Naive thymus-derived CD4-positive, alpha-beta T cell (primary cell): Measurements from ENCODE around the gene CLUH. TPM values are rescaled to one million over a fixed set of nuclear protein-coding genes. Genes with fewer than 3 reads are reported as not detected.
A peak's percentile ranks its signal among the peaks of the same experiment; 100 is the strongest.
"Not testable (repeated sequence)": the region's sequence is repeated elsewhere in the genome, so short reads cannot be mapped to it uniquely, and the experiment has no call there.

Experiments used
- ATAC-seq: fragments of 150-1000 bp; cut with Tn5 transposase; 2 replicates; pipeline ENCODE4 v1.10.0; 2021; ENCODE audit warnings: mild to moderate bottlenecking, moderate library complexity
- CTCF ChIA-PET: fragments of 350-600 bp; sonication (Branson Sonifier 250); formaldehyde crosslinking; loops from one replicate; lab custom pipeline; 2021; ENCODE audit warnings: antibody characterized with exemption; lab: Charles Lee
- POLR2A ChIA-PET: fragments of 350-600 bp; sonication (Branson Sonifier 250); formaldehyde crosslinking; loops from one replicate; lab custom pipeline; 2021; ENCODE audit warnings: antibody characterized with exemption, inconsistent platforms; lab: Charles Lee
- DNase-seq, 9 donors: peaks; one replicate each; pipeline versions ENCODE4 v3.0.0 to v3.0.0-alpha.2; 2020 to 2022; ENCODE audit warnings: mixed read lengths in 1 of 9
- H3K27ac ChIP-seq: one replicate; pipeline ENCODE4 v1.7.0; 2013; ENCODE audit warnings: mild to moderate bottlenecking, low read depth, low read length, moderate library complexity
- H3K27me3 ChIP-seq, 2 donors: one replicate each; pipeline ENCODE4 v1.7.0; 2013; ENCODE audit warnings: low read length in 2 of 2, mild to moderate bottlenecking in 2 of 2, moderate library complexity in 2 of 2; ENCODE audit not compliant: control insufficient read depth in 2 of 2, insufficient read depth in 2 of 2
- H3K36me3 ChIP-seq, 3 experiments: 1 replicate in 2 of 3; 2 replicates in 1 of 3; pipeline ENCODE4 v1.7.0; 2013; ENCODE audit warnings: low read length in 3 of 3, mild to moderate bottlenecking in 3 of 3, moderate library complexity in 1 of 3; ENCODE audit not compliant: insufficient read depth in 3 of 3, control insufficient read depth in 2 of 3
- H3K4me1 ChIP-seq, 2 donors: one replicate each; pipeline ENCODE4 v1.7.0; 2013; ENCODE audit warnings: low read length in 2 of 2, mild to moderate bottlenecking in 2 of 2, moderate library complexity in 1 of 2; ENCODE audit not compliant: control insufficient read depth in 2 of 2, insufficient read depth in 2 of 2
- H3K4me3 ChIP-seq: 2 replicates; pipeline ENCODE4 v1.7.0; 2013; ENCODE audit warnings: mild to moderate bottlenecking, low read length
- H3K9me3 ChIP-seq, 3 experiments: 1 replicate in 2 of 3; 2 replicates in 1 of 3; pipeline ENCODE4 v1.7.0; 2013; ENCODE audit warnings: low read length in 3 of 3; ENCODE audit not compliant: control insufficient read depth in 2 of 3
- H3K27ac Mint-ChIP-seq, 9 donors: one replicate each; pipeline ENCODE4 v1.8.0; 2020 to 2022; ENCODE audit warnings: mixed read lengths in 9 of 9, mild to moderate bottlenecking in 8 of 9, moderate library complexity in 5 of 9, inconsistent platforms in 2 of 9
- H3K27me3 Mint-ChIP-seq, 5 donors: one replicate each; pipeline ENCODE4 v1.8.0; 2021 to 2022; ENCODE audit warnings: mixed read lengths in 5 of 5, mild to moderate bottlenecking in 1 of 5
- H3K36me3 Mint-ChIP-seq, 5 donors: one replicate each; pipeline ENCODE4 v1.8.0; 2020 to 2022; ENCODE audit warnings: mixed read lengths in 5 of 5, mild to moderate bottlenecking in 3 of 5, inconsistent platforms in 1 of 5
- H3K4me1 Mint-ChIP-seq, 7 donors: one replicate each; pipeline ENCODE4 v1.8.0; 2020 to 2022; ENCODE audit warnings: mixed read lengths in 7 of 7, mild to moderate bottlenecking in 3 of 7, inconsistent platforms in 1 of 7
- H3K4me3 Mint-ChIP-seq, 10 donors: one replicate each; pipeline ENCODE4 v1.8.0; 2020 to 2022; ENCODE audit warnings: mild to moderate bottlenecking in 10 of 10, mixed read lengths in 10 of 10, moderate library complexity in 6 of 10, inconsistent platforms in 2 of 10
- H3K9me3 Mint-ChIP-seq, 11 donors: one replicate each; pipeline ENCODE4 v1.8.0; 2020 to 2022; ENCODE audit warnings: mixed read lengths in 11 of 11, mild to moderate bottlenecking in 4 of 11, inconsistent platforms in 1 of 11, moderate library complexity in 1 of 11
- intact Hi-C, 2 donors: fragments of 100-400 bp; cut with micrococcal nuclease; formaldehyde crosslinking; loops; one replicate each; pipeline ENCODE4 v1.15.1; 2023
- polyA plus RNA-seq, 2 donors: library from polyadenylated mRNA; unstranded; fragments of 300-500 nt; fragmentation: Illumina TruSeq; gene quantifications; one replicate each; pipeline ENCODE4 v1.2.3, GENCODE V29; 2021
- total RNA-seq, 6 experiments: library from RNA in 5 of 6; stranded (reverse) in 5 of 6; gene quantifications; 1 replicate in 5 of 6; 2 replicates in 1 of 6; pipeline ENCODE4 v1.2.3 and lab custom pipeline; 2021 to 2026

Gene CLUH
- total and polyA plus RNA-seq, 7 experiments from 2014 or later, result 4.9 to 71.1 (median 45.8) TPM

GRCh38 chr17:2656283-2656682 lies 55.3 kb downstream of the CLUH start:
- H3K36me3 Mint-ChIP-seq, result peaks cover 0 to 38% (median 28%) of the 10 kb centered on the region in 5 donors
- peaks cover 0 to 7% (median 0%) of the 10 kb centered on the region in 11 donors for H3K9me3 Mint-ChIP-seq
- no peak overlapping the region for H3K4me3 ChIP-seq
- H3K4me1 ChIP-seq, result no peaks in the 10 kb centered on the region
- no peak overlapping the region for H3K27ac ChIP-seq
- no peak for DNase-seq
- H3K27me3 ChIP-seq, result no peaks in the 10 kb centered on the region
- ATAC-seq, result no peak
- intact Hi-C loops, result no loop called here
- peaks cover 30 to 61% (median 54%) of the 10 kb centered on the region in 7 donors for H3K4me1 Mint-ChIP-seq
- no peaks in the 10 kb centered on the region for H3K9me3 ChIP-seq
- H3K27ac Mint-ChIP-seq, result peak overlapping the region in 3 of 9 donors; percentile 58 to 76 (median 68)
- peaks cover 0 to 6% (median 0%) of the 10 kb centered on the region in 3 experiments for H3K36me3 ChIP-seq
- H3K27me3 Mint-ChIP-seq, result no peaks in the 10 kb centered on the region
- ChIA-PET POLR2A (interaction anchor here (1.5 kb wide), 1 partner anchor 15 kb away, joined by 4 read pairs; no protein-coding TSS in a partner anchor), CTCF (interaction anchor here (1.3 kb wide), 1 partner anchor 9 kb away, joined by 4 read pairs; no protein-coding TSS in a partner anchor)
- H3K4me3 Mint-ChIP-seq, result no peak overlapping the region

- peaks cover 0 to 6% (median 0%) of the 10 kb centered on the region in 3 experiments for H3K36me3 ChIP-seq
- ATAC-seq (peak; percentile 81), DNase-seq (peak in 2 of 9 donors; percentile 5 to 9)
- H3K27ac Mint-ChIP-seq, result peak overlapping the region in 8 of 9 donors; percentile 19 to 73 (median 52)
- H3K27me3 ChIP-seq, result no peaks in the 10 kb centered on the region
- intact Hi-C loops, result no loop called here
- no peak overlapping the region for H3K4me3 ChIP-seq
- H3K4me1 ChIP-seq, result no peaks in the 10 kb centered on the region
- H3K27me3 Mint-ChIP-seq, result no peaks in the 10 kb centered on the region
- H3K36me3 Mint-ChIP-seq, result peaks cover 0 to 38% (median 31%) of the 10 kb centered on the region in 5 donors
- no peaks in the 10 kb centered on the region for H3K9me3 ChIP-seq
- ChIA-PET POLR2A (interaction anchor here (1.5 kb wide), 1 partner anchor 14 kb away, joined by 4 read pairs; no protein-coding TSS in a partner anchor), CTCF (interaction anchor here (1.3 kb wide), 1 partner anchor 10 kb away, joined by 4 read pairs; no protein-coding TSS in a partner anchor)
- H3K9me3 Mint-ChIP-seq, result peaks cover 0 to 7% (median 0%) of the 10 kb centered on the region in 11 donors
- peak overlapping the region in 5 of 10 donors; percentile 17 to 33 (median 23) for H3K4me3 Mint-ChIP-seq
- no peak overlapping the region for H3K27ac ChIP-seq
- H3K4me1 Mint-ChIP-seq, result peaks cover 26 to 59% (median 51%) of the 10 kb centered on the region in 7 donors
Observed at GRCh38 chr17:2655546-2655945, 56.0 kb downstream of the CLUH start.

GRCh38 chr17:2652911-2653310 lies 58.7 kb downstream of the CLUH start:
- H3K36me3 Mint-ChIP-seq, result peaks cover 0 to 39% (median 31%) of the 10 kb centered on the region in 5 donors
- peak overlapping the region in 1 of 9 donors; percentile 71 for H3K27ac Mint-ChIP-seq
- not testable (repeated sequence) for H3K27me3 Mint-ChIP-seq

GRCh38 chr17:2649191-2649590 lies 62.4 kb downstream of the CLUH start:
- no peak for ATAC-seq
- ChIA-PET POLR2A (interaction anchor here (0.6 kb wide), 1 partner anchor 1087 kb away, joined by 3 read pairs; no protein-coding TSS in a partner anchor), CTCF (no interaction called here)
- no peak for DNase-seq
- intact Hi-C loops, result no loop called here
- Histone ChIP-seq H3K27ac (no peak overlapping the region), H3K36me3 (peaks cover 0 to 8% (median 0%) of the 10 kb centered on the region in 3 experiments), H3K4me3 (no peak overlapping the region), H3K9me3 (no peaks in the 10 kb centered on the region), H3K4me1 (no peaks in the 10 kb centered on the region), H3K27me3 (no peaks in the 10 kb centered on the region)
- Mint-ChIP-seq H3K27ac (no peak overlapping the region), H3K9me3 (peaks cover 0 to 5% (median 0%) of the 10 kb centered on the region in 11 donors), H3K27me3 (no peaks in the 10 kb centered on the region), H3K4me3 (no peak overlapping the region), H3K36me3 (peaks cover 0 to 41% (median 32%) of the 10 kb centered on the region in 5 donors), H3K4me1 (peaks cover 0 to 22% (median 9%) of the 10 kb centered on the region in 7 donors)

More at GRCh38 chr17:2652911-2653310, 58.7 kb downstream of the CLUH start:
- intact Hi-C loops, H3K4me3 Mint-ChIP-seq, H3K4me3 ChIP-seq, DNase-seq, H3K27ac ChIP-seq, H3K36me3 ChIP-seq, H3K27me3 ChIP-seq, ATAC-seq, H3K9me3 ChIP-seq, CTCF ChIA-PET, H3K4me1 ChIP-seq, H3K9me3 Mint-ChIP-seq: not testable (repeated sequence)
- peaks cover 17 to 41% (median 40%) of the 10 kb centered on the region in 7 donors for H3K4me1 Mint-ChIP-seq
- POLR2A ChIA-PET, result interaction anchor here (0.9 kb wide), 1 partner anchor 54 kb away, joined by 3 read pairs; no protein-coding TSS in a partner anchor

GRCh38 chr17:2647957-2648356 lies 63.6 kb downstream of the CLUH start:
- peaks cover 0 to 5% (median 0%) of the 10 kb centered on the region in 11 donors for H3K9me3 Mint-ChIP-seq
- no peak overlapping the region for H3K27ac Mint-ChIP-seq
- Histone ChIP-seq H3K9me3 (no peaks in the 10 kb centered on the region), H3K4me1 (no peaks in the 10 kb centered on the region), H3K36me3 (peaks cover 0 to 18% (median 0%) of the 10 kb centered on the region in 3 experiments), H3K27ac (no peak overlapping the region), H3K4me3 (no peak overlapping the region), H3K27me3 (no peaks in the 10 kb centered on the region)
- no peaks in the 10 kb centered on the region for H3K27me3 Mint-ChIP-seq
- intact Hi-C loops, result no loop called here
- H3K36me3 Mint-ChIP-seq, result peaks cover 0 to 36% (median 30%) of the 10 kb centered on the region in 5 donors
- peaks cover 0 to 22% (median 12%) of the 10 kb centered on the region in 7 donors for H3K4me1 Mint-ChIP-seq
- DNase-seq, result no peak
- peak; percentile 32 for ATAC-seq
- POLR2A ChIA-PET, result no interaction called here
- CTCF ChIA-PET, result no interaction called here
- no peak overlapping the region for H3K4me3 Mint-ChIP-seq

- no peak overlapping the region for H3K4me3 ChIP-seq
- intact Hi-C loops, result no loop called here
- Mint-ChIP-seq H3K4me1 (peaks cover 0 to 26% (median 15%) of the 10 kb centered on the region in 7 donors), H3K9me3 (no peaks in the 10 kb centered on the region), H3K4me3 (no peak overlapping the region), H3K27ac (peak overlapping the region in 2 of 9 donors; percentile 14 to 65), H3K36me3 (peaks cover 8 to 18% (median 15%) of the 10 kb centered on the region in 5 donors), H3K27me3 (no peaks in the 10 kb centered on the region)
- DNase-seq (no peak), ATAC-seq (no peak)
- H3K36me3 ChIP-seq, result peaks cover 0 to 30% (median 8%) of the 10 kb centered on the region in 3 experiments
- no peaks in the 10 kb centered on the region for H3K27me3 ChIP-seq
- ChIA-PET CTCF (interaction anchor here (0.6 kb wide), 1 partner anchor 57 kb away, joined by 3 read pairs; no protein-coding TSS in a partner anchor), POLR2A (interaction anchor here (0.5 kb wide), 1 partner anchor 1336 kb away, joined by 3 read pairs; no protein-coding TSS in a partner anchor)
- no peak overlapping the region for H3K27ac ChIP-seq
- H3K9me3 ChIP-seq, result no peaks in the 10 kb centered on the region
- no peaks in the 10 kb centered on the region for H3K4me1 ChIP-seq
Observed at GRCh38 chr17:2644971-2645370, 66.6 kb downstream of the CLUH start.
